ENCODE results near the gene WSB1. TPM values are rescaled to one million over a fixed set of nuclear protein-coding genes. Genes with fewer than 3 reads are reported as not detected.

Gene WSB1
- total and polyA plus RNA-seq, 9 of the 15 experiments (the other 6 are each of a cell fraction or from before 2014, with no cell fraction given), result 22.8 to 229 (median 81.1) TPM

DNA sequence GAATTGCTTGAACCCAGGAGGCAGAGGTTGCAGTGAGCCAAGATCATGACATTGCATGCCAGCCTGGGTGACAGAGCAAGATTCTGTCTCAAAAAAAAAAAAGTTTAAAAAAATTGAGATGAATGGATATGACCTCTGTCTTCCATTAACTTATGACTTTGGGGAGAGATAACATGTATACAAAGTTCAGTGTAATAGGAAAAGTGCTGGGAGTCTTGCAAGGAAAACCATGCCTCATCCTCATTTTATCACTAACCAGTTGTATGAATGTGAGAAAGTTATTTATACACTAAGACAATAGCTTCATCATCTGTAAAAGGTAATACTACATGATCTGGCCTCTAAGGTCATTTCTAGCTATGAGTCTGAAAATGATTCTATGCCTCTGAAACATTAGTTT, 10.2 kb upstream of the WSB1 start:
- H3K27me3 ChIP-seq (ENCODE audit: control insufficient read depth in 2 of 2, insufficient read depth in 2 of 2, low read length in 2 of 2), result no peaks in the 10 kb centered on the region; a peak in 1 of 5 replicates
- TF ChIP-seq SUPT5H (IDR thresholded peaks at IDR 0.05) (no peak), CCNT2 (IDR thresholded peaks at IDR 0.05; ENCODE audit: borderline replicate concordance, extremely low read depth, insufficient read length, low read depth, low read length) (no peak), ZBTB17 (CRISPR knock-in tag; IDR thresholded peaks at IDR 0.05) (no peak), RBM22 (IDR thresholded peaks at IDR 0.05; ENCODE audit: low read depth, low read length, poor library complexity, severe bottlenecking) (no peak), PHB (CRISPR knock-in tag; IDR thresholded peaks at IDR 0.05) (no peak), STAT5A (IDR thresholded peaks at IDR 0.05; ENCODE audit: borderline replicate concordance, low read length) (no peak)
- TF ChIP-seq, protein P1, sequence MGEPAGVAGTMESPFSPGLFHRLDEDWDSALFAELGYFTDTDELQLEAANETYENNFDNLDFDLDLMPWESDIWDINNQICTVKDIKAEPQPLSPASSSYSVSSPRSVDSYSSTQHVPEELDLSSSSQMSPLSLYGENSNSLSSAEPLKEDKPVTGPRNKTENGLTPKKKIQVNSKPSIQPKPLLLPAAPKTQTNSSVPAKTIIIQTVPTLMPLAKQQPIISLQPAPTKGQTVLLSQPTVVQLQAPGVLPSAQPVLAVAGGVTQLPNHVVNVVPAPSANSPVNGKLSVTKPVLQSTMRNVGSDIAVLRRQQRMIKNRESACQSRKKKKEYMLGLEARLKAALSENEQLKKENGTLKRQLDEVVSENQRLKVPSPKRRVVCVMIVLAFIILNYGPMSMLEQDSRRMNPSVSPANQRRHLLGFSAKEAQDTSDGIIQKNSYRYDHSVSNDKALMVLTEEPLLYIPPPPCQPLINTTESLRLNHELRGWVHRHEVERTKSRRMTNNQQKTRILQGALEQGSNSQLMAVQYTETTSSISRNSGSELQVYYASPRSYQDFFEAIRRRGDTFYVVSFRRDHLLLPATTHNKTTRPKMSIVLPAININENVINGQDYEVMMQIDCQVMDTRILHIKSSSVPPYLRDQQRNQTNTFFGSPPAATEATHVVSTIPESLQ (CRISPR knock-in tag; IDR thresholded peaks at IDR 0.05), result no peak
- TF ChIP-seq, protein P2, sequence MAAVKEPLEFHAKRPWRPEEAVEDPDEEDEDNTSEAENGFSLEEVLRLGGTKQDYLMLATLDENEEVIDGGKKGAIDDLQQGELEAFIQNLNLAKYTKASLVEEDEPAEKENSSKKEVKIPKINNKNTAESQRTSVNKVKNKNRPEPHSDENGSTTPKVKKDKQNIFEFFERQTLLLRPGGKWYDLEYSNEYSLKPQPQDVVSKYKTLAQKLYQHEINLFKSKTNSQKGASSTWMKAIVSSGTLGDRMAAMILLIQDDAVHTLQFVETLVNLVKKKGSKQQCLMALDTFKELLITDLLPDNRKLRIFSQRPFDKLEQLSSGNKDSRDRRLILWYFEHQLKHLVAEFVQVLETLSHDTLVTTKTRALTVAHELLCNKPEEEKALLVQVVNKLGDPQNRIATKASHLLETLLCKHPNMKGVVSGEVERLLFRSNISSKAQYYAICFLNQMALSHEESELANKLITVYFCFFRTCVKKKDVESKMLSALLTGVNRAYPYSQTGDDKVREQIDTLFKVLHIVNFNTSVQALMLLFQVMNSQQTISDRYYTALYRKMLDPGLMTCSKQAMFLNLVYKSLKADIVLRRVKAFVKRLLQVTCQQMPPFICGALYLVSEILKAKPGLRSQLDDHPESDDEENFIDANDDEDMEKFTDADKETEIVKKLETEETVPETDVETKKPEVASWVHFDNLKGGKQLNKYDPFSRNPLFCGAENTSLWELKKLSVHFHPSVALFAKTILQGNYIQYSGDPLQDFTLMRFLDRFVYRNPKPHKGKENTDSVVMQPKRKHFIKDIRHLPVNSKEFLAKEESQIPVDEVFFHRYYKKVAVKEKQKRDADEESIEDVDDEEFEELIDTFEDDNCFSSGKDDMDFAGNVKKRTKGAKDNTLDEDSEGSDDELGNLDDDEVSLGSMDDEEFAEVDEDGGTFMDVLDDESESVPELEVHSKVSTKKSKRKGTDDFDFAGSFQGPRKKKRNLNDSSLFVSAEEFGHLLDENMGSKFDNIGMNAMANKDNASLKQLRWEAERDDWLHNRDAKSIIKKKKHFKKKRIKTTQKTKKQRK (IDR thresholded peaks at IDR 0.05; ENCODE audit: borderline replicate concordance, low read depth, low read length), result no peak
- TF ChIP-seq, protein P3, sequence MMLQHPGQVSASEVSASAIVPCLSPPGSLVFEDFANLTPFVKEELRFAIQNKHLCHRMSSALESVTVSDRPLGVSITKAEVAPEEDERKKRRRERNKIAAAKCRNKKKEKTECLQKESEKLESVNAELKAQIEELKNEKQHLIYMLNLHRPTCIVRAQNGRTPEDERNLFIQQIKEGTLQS (IDR thresholded peaks at IDR 0.05), result no peak
- TF ChIP-seq, protein P3 (CRISPR knock-in tag; conservative IDR thresholded peaks at IDR 0.05), result no peak
- TF ChIP-seq, protein P4, sequence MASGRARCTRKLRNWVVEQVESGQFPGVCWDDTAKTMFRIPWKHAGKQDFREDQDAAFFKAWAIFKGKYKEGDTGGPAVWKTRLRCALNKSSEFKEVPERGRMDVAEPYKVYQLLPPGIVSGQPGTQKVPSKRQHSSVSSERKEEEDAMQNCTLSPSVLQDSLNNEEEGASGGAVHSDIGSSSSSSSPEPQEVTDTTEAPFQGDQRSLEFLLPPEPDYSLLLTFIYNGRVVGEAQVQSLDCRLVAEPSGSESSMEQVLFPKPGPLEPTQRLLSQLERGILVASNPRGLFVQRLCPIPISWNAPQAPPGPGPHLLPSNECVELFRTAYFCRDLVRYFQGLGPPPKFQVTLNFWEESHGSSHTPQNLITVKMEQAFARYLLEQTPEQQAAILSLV (tag; IDR thresholded peaks at IDR 0.05), result no peak
- no peaks in the 10 kb centered on the region for H3K9me3 ChIP-seq (replicated peaks; ENCODE audit: control insufficient read depth, insufficient read depth, low read depth, low read length)
- no peak for ATAC-seq
- H3K9me1 ChIP-seq (ENCODE audit: control insufficient read depth, insufficient read depth, low read length), result no peaks in the 10 kb centered on the region
- no peaks in the 10 kb centered on the region for H4K20me1 ChIP-seq (replicated peaks; ENCODE audit: control insufficient read depth, insufficient read depth, low read length)
- DNase-seq (ENCODE audit: extremely low read depth in 1 of 4, low spot score in 3 of 4), result no peak
- no peak overlapping the region for H3K4me3 ChIP-seq
- FAIRE-seq, result no peak
- no peak overlapping the region for H3K9ac ChIP-seq (ENCODE audit: insufficient read depth in 1 of 2, low read depth in 2 of 2, low read length in 2 of 2)
- in situ Hi-C loops (cut with MboI) (no loop called here), intact Hi-C loops (cut with micrococcal nuclease) (no loop called here)
- no peaks in the 10 kb centered on the region for H3K79me2 ChIP-seq (ENCODE audit: control insufficient read depth, insufficient read depth, low read length)
- H3K27ac ChIP-seq (ENCODE audit: extremely low read depth, low read depth, low read length), result no peak overlapping the region
- H3K4me2 ChIP-seq (ENCODE audit: insufficient read depth, low read length), result no peak overlapping the region
- peaks cover 5% of the 10 kb centered on the region in 2 experiments; a peak in 2 of 5 replicates for H3K4me1 ChIP-seq (replicated peaks in 1 of 2; ENCODE audit: control insufficient read depth in 2 of 2, insufficient read depth in 2 of 2, low read length in 2 of 2)
- no peaks in the 10 kb centered on the region for H3K36me3 ChIP-seq (ENCODE audit: control insufficient read depth, insufficient read depth, low read length)
- H2AFZ ChIP-seq (ENCODE audit: low read depth, low read length), result no peak overlapping the region
- CTCF ChIA-PET (ENCODE audit: low intra/inter-chr PET ratio), result no interaction called here
- no TSS peak for BruUV-seq (replicated peaks)
- POLR2A ChIA-PET, result interaction anchor here (0.7 to 2.9 kb wide), 2 partner anchors 10 to 22 kb away, joined by 3 to 23 read pairs; partner anchors contain the start of gene WSB1
